K562 (cell line): ENCODE results near the gene ADM2. TPM values are rescaled to one million over a fixed set of nuclear protein-coding genes. Genes with fewer than 3 reads are reported as not detected.

Experiments used
- CREM ChIP-seq: IDR thresholded peaks from 2 replicates; pipeline ENCODE4 v1.6.1; 2014; ENCODE audit warnings: antibody characterized with exemption, low read depth
- ETS1 ChIP-seq: conservative IDR thresholded peaks from 2 replicates; pipeline ENCODE4 v1.6.1; 2011; ENCODE audit warnings: low read depth, mild to moderate bottlenecking, low read length; ENCODE audit not compliant: control insufficient read depth
- EWSR1 ChIP-seq: fragments of 450-650 bp; IDR thresholded peaks from 2 replicates; pipeline ENCODE4 v1.6.1; 2018; ENCODE audit warnings: borderline replicate concordance, mild to moderate bottlenecking, low read depth, moderate library complexity; ENCODE audit not compliant: partially characterized antibody
- FIP1L1 ChIP-seq: fragments of 200-400 bp; formaldehyde crosslinking; IDR thresholded peaks from 2 replicates; pipeline ENCODE4 v1.6.1; 2018; ENCODE audit warnings: mild to moderate bottlenecking, low read depth, low read length; ENCODE audit not compliant: poor library complexity, severe bottlenecking
- HDGF ChIP-seq: fragments of 450-650 bp; IDR thresholded peaks from 2 replicates; pipeline ENCODE4 v1.6.1; 2016
- KLF6 ChIP-seq: fragments of 250-450 bp; sonication (Bioruptor Pico); IDR thresholded peaks from 2 replicates; pipeline ENCODE4 v1.4.0; 2020; ENCODE audit warnings: mild to moderate bottlenecking, moderate library complexity, borderline replicate concordance
- MEF2A ChIP-seq: IDR thresholded peaks from 2 replicates; pipeline ENCODE4 v1.6.1; 2011; ENCODE audit warnings: low read depth, mild to moderate bottlenecking, low read length, moderate library complexity; ENCODE audit not compliant: control insufficient read depth
- NRF1 ChIP-seq, 2 experiments: fragments of 450-650 bp; IDR thresholded peaks in 1 of 2; conservative IDR thresholded peaks in 1 of 2; 2 replicates each; pipeline ENCODE4 v1.6.1; 2014; ENCODE audit warnings: mild to moderate bottlenecking in 2 of 2
- SOX6 ChIP-seq: fragments of 450-650 bp; IDR thresholded peaks from 2 replicates; pipeline ENCODE4 v1.6.1; 2014; ENCODE audit warnings: mild to moderate bottlenecking
- TAL1 ChIP-seq: fragments of 450-650 bp; IDR thresholded peaks from 2 replicates; pipeline ENCODE4 v1.6.1; 2016; ENCODE audit warnings: mild to moderate bottlenecking
- TFAM ChIP-seq: fragments of 250-450 bp; sonication (Bioruptor Pico); conservative IDR thresholded peaks from 2 replicates; pipeline ENCODE4 v1.5.0; 2021; ENCODE audit warnings: mild to moderate bottlenecking, moderate library complexity
- YBX1 ChIP-seq: fragments of 450-650 bp; IDR thresholded peaks from 2 replicates; pipeline ENCODE4 v1.7.1; 2016; ENCODE audit warnings: mild to moderate bottlenecking
- polyA plus RNA-seq, 8 experiments: library from polyadenylated mRNA; depleted of rRNA in 4 of 8; stranded (reverse) in 5 of 8; unstranded in 3 of 8; fragments of >200 nt; fragmentation: Nextera tagmentation in 2 of 8; fragmentation: Illumina TruSeq in 1 of 8; extraction: Ambion mirVana in 2 of 8; extraction: Trizol in 1 of 8; gene quantifications; 2 replicates each; pipeline versions ENCODE4 v1.2.1 to v1.2.3, GENCODE V29; 2011 to 2014; ENCODE audit warnings: inconsistent platforms in 1 of 8, missing spikeins in 1 of 8
- total RNA-seq, 7 experiments: library from RNA; depleted of rRNA in 6 of 7; stranded (reverse); fragments of >200 nt in 6 of 7; fragmentation: Illumina TruSeq in 2 of 7; extraction: Trizol in 2 of 7; gene quantifications; 2 replicates each; pipeline versions ENCODE4 v1.2.1 to v1.2.3, GENCODE V29; 2011 to 2021; ENCODE audit warnings: low replicate concordance in 1 of 7
- TF ChIP-seq, protein P1 (sequence below), 2 experiments: fragments of 450-650 bp in 1 of 2; sonication (generic) in 1 of 2; formaldehyde crosslinking in 1 of 2; IDR thresholded peaks; 2 replicates each; pipeline versions ENCODE4 v1.7.1 to v1.9.0; 2016 to 2022; ENCODE audit warnings: inconsistent platforms in 1 of 2, mild to moderate bottlenecking in 1 of 2, missing genetic modification reagents in 1 of 2

Gene ADM2
- total and polyA plus RNA-seq, 9 of the 15 experiments (the other 6 are each of a cell fraction or from before 2014, with no cell fraction given): 0.11 to 5.1 (median 0.38) TPM

- TF ChIP-seq MEF2A (no peak), YBX1 (no peak), ETS1 (no peak), TFAM (CRISPR knock-in tag) (no peak), FIP1L1 (peak; percentile 45), KLF6 (CRISPR knock-in tag) (peak; percentile 22; the same call in 1 of the 2 replicates), EWSR1 (no peak), CREM (peak; percentile 98), HDGF (no peak), NRF1 (conservative IDR thresholded peaks at IDR 0.05 in 1 of 2, IDR thresholded peaks at IDR 0.05 in 1 of 2) (peak; percentile 86 to 89), SOX6 (no peak), TAL1 (no peak)
- TF ChIP-seq, protein P1, sequence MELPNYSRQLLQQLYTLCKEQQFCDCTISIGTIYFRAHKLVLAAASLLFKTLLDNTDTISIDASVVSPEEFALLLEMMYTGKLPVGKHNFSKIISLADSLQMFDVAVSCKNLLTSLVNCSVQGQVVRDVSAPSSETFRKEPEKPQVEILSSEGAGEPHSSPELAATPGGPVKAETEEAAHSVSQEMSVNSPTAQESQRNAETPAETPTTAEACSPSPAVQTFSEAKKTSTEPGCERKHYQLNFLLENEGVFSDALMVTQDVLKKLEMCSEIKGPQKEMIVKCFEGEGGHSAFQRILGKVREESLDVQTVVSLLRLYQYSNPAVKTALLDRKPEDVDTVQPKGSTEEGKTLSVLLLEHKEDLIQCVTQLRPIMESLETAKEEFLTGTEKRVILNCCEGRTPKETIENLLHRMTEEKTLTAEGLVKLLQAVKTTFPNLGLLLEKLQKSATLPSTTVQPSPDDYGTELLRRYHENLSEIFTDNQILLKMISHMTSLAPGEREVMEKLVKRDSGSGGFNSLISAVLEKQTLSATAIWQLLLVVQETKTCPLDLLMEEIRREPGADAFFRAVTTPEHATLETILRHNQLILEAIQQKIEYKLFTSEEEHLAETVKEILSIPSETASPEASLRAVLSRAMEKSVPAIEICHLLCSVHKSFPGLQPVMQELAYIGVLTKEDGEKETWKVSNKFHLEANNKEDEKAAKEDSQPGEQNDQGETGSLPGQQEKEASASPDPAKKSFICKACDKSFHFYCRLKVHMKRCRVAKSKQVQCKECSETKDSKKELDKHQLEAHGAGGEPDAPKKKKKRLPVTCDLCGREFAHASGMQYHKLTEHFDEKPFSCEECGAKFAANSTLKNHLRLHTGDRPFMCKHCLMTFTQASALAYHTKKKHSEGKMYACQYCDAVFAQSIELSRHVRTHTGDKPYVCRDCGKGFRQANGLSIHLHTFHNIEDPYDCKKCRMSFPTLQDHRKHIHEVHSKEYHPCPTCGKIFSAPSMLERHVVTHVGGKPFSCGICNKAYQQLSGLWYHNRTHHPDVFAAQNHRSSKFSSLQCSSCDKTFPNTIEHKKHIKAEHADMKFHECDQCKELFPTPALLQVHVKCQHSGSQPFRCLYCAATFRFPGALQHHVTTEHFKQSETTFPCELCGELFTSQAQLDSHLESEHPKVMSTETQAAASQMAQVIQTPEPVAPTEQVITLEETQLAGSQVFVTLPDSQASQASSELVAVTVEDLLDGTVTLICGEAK (IDR thresholded peaks at IDR 0.05): peak; percentile 68
- TF ChIP-seq, protein P1 (CRISPR knock-in tag; IDR thresholded peaks at IDR 0.05): no peak
These were observed 26.9 kb downstream of the ADM2 start, which contains the start of gene NCAPH2 (continued) for GRCh38 chr22:50507991-50508884.
